Measurements from ENCODE around the gene CCDC183. TPM values are rescaled to one million over a fixed set of nuclear protein-coding genes. Genes with fewer than 3 reads are reported as not detected.

CCDC183 gene
- total and polyA plus RNA-seq, 10 donors = 0.41 to 1.6 (median 0.69) TPM

DNA sequence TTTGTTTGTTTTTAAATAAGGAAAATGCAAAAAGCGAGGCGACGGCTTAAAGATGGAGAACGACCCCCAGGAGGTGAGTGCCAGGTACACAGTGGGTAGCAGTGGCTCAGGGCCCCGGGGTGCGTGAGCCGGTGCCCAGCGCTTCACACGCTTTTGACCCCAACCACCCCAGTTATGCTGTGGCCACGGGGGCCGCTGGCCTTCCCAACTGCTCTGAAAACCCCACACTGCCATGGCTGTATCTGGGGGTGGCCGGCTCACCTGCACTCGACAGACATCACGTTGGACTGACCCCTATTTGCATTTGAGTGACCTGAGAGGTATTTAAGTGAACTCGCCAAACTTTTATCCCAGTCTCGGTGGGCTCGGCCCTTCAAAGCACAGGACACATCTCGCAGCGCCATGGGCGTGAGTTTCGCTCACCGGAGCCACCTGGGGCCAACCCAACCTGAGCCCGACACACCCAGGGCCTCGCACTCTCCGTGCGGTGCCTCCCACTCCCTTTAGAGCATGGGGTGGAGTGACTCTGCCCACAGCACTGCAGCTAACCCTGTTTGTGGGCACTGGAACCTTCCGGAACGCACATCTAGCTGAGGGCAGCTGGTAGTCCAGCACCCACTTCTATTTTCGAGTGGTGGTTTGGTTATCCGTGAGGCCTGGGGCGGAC, 32.5 kb downstream of the CCDC183 start:
- Histone ChIP-seq H3K27ac (no peak overlapping the region), H3K4me1 (peaks cover 0 to 8% (median 0%) of the 10 kb centered on the region in 6 donors), H3K27me3 (replicated peaks in 1 of 7) (no peaks in the 10 kb centered on the region), H3K36me3 (peaks cover 0 to 100% (median 82%) of the 10 kb centered on the region in 6 donors), H3K9me3 (no peaks in the 10 kb centered on the region), H3K4me3 (no peak overlapping the region)
- DNase-seq = no peak
- intact Hi-C loops (cut with DNase I; ENCODE audit: low total_unique reads) = no loop called here
- TF ChIP-seq POLR2AphosphoS5 (IDR thresholded peaks at IDR 0.05) (peak in 1 of 3 donors; percentile 22), POLR2A (IDR thresholded peaks at IDR 0.05) (no peak)
- TF ChIP-seq, protein P1, sequence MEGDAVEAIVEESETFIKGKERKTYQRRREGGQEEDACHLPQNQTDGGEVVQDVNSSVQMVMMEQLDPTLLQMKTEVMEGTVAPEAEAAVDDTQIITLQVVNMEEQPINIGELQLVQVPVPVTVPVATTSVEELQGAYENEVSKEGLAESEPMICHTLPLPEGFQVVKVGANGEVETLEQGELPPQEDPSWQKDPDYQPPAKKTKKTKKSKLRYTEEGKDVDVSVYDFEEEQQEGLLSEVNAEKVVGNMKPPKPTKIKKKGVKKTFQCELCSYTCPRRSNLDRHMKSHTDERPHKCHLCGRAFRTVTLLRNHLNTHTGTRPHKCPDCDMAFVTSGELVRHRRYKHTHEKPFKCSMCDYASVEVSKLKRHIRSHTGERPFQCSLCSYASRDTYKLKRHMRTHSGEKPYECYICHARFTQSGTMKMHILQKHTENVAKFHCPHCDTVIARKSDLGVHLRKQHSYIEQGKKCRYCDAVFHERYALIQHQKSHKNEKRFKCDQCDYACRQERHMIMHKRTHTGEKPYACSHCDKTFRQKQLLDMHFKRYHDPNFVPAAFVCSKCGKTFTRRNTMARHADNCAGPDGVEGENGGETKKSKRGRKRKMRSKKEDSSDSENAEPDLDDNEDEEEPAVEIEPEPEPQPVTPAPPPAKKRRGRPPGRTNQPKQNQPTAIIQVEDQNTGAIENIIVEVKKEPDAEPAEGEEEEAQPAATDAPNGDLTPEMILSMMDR (IDR thresholded peaks at IDR 0.05 in 8 of 11, conservative IDR thresholded peaks at IDR 0.05 in 3 of 11) = no peak
- 95 to 97% (median 96%) methylated on average over 25 to 31 of the region's 31 CpGs for WGBS, 5 donors

DNA sequence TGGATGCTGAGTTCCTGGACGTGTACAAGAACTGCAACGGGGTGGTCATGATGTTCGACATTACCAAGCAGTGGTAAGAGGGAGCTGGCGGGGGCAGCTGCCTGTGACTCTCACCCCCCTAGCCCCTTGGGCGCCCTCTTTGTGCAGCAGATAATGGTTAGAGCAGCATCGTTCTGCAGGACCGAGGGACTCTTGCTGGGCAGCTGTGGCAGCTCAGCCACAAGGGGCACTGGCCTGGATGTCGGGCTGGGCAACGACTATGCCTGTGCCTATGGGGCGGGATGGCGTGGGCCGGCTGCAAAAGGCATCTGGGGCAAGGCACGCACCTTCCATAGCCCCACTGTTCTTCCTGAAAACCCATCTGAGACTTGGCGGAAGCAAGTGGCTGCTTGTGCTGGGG, 33.3 kb downstream of the CCDC183 start:
- peaks cover 0 to 98% (median 75%) of the 10 kb centered on the region in 6 donors for H3K36me3 ChIP-seq
- peaks cover 0 to 8% (median 0%) of the 10 kb centered on the region in 6 donors for H3K4me1 ChIP-seq
- H3K27me3 ChIP-seq (replicated peaks in 1 of 7) = no peaks in the 10 kb centered on the region
- intact Hi-C loops (cut with DNase I; ENCODE audit: low total_unique reads) = no loop called here
- TF ChIP-seq, protein P1 (IDR thresholded peaks at IDR 0.05 in 8 of 11, conservative IDR thresholded peaks at IDR 0.05 in 3 of 11) = no peak
- no peak for TF ChIP-seq POLR2AphosphoS5 (IDR thresholded peaks at IDR 0.05)
- TF ChIP-seq POLR2A (IDR thresholded peaks at IDR 0.05) = no peak
- no peaks in the 10 kb centered on the region for H3K9me3 ChIP-seq
- peak; percentile 57 for DNase-seq
- no peak overlapping the region for H3K27ac ChIP-seq
- WGBS, 5 donors = 93 to 97% (median 95%) methylated on average over 11 to 14 of the region's 14 CpGs
- no peak overlapping the region for H3K4me3 ChIP-seq

DNA sequence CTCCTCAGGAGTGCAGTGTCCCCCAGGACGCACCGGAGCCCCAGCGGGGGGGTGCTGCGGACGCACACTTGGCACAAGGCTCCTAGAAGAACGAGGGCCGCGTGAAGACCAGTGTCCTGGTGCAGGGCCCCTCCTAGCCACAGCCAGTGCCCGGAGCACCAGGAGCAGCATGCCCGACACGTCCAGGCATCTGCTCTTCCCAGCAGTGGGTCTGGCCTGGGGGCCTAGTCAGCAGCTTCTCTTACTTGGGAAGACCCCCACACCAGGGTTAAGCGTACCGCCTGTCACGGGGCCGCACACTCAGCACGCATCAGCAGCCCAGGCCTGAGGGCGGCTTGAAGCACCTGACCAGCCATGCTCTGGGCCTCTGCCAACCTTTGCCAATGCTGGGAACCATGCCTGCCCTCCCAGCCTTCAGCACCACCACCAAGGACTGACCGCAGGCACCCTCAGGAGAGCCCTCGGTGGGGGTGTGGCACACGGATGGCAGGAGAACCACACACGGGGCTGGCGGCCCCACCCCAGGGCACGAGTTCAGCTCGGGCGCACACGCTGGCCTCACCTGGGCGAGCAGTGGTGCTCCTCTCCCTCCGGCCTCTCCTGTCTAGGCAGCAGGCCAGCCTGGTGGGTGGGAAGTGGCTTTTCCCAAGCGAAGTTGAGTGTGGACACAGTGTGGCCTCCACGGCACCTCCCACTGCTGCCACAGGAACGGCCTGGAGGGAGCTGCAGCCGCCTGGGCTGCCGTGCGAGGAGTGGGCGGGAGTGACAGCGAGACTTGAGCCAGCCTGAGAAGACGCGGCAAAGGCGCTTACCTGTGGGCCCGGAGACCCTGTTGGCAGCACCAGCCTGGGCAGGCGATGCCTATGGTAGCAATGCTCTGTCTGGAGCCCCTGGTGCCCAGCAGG, 34.1 kb downstream of the CCDC183 start:
- DNase-seq = peak; percentile 58
- Histone ChIP-seq H3K36me3 (peaks cover 0 to 94% (median 67%) of the 10 kb centered on the region in 6 donors), H3K4me3 (no peak overlapping the region), H3K27ac (no peak overlapping the region), H3K9me3 (no peaks in the 10 kb centered on the region), H3K4me1 (peaks cover 0 to 8% (median 0%) of the 10 kb centered on the region in 6 donors), H3K27me3 (replicated peaks in 1 of 7) (no peaks in the 10 kb centered on the region)
- TF ChIP-seq POLR2AphosphoS5 (IDR thresholded peaks at IDR 0.05) = peak in 1 of 3 donors; percentile 48
- TF ChIP-seq, protein P1 (IDR thresholded peaks at IDR 0.05 in 8 of 11, conservative IDR thresholded peaks at IDR 0.05 in 3 of 11) = no peak
- TF ChIP-seq POLR2A (IDR thresholded peaks at IDR 0.05) = no peak
- 90 to 94% (median 92%) methylated on average over 23 to 41 of the region's 41 CpGs for whole genome bisulfite sequencing, 5 donors
- intact Hi-C loops (cut with DNase I; ENCODE audit: low total_unique reads) = no loop called here

All from spleen (tissue), 11 donors.